Activated gamma-delta T cell treated with anti-CD3 and anti-CD28 coated beads, Interleukin-2, amount 50 U/mL, for 16 hours (primary cell): Measurements from ENCODE around the gene SLC7A5.
A peak's percentile ranks its signal among the peaks of the same experiment; 100 is the strongest.
"Not testable (repeated sequence)": the region's sequence is repeated elsewhere in the genome, so short reads cannot be mapped to it uniquely, and the experiment has no call there.

Source experiments
- DNase-seq: peaks from one replicate; pipeline ENCODE4 v3.0.0-alpha.2; 2020; ENCODE audit warnings: low read depth

Gene SLC7A5

GRCh38 chr16:87822108-87822970 lies 47.0 kb downstream of the SLC7A5 start:
- no peak for DNase-seq

- no peak for DNase-seq
These were observed 47.8 kb downstream of the SLC7A5 start for GRCh38 chr16:87821376-87822107.

- DNase-seq = no peak
These were observed 49.3 kb downstream of the SLC7A5 start for GRCh38 chr16:87819983-87820382.

- DNase-seq = no peak
These were observed 50.0 kb downstream of the SLC7A5 start for GRCh38 chr16:87819282-87819681.

- no peak for DNase-seq
These were observed 50.7 kb downstream of the SLC7A5 start for GRCh38 chr16:87818533-87819161.

- DNase-seq = no peak
These were observed 51.4 kb downstream of the SLC7A5 start for GRCh38 chr16:87817910-87818309.

GRCh38 chr16:87817370-87817769 lies 51.9 kb downstream of the SLC7A5 start:
- DNase-seq = not testable (repeated sequence)

GRCh38 chr16:87816507-87817100 lies 52.7 kb downstream of the SLC7A5 start:
- DNase-seq = no peak

- no peak for DNase-seq
These were observed 53.7 kb downstream of the SLC7A5 start for GRCh38 chr16:87815567-87815966.

GRCh38 chr16:87812200-87812656 lies 57.1 kb downstream of the SLC7A5 start:
- no peak for DNase-seq

- DNase-seq = not testable (repeated sequence)
These were observed 57.9 kb downstream of the SLC7A5 start for GRCh38 chr16:87811454-87811853.

- no peak for DNase-seq
These were observed 60.0 kb downstream of the SLC7A5 start for GRCh38 chr16:87809150-87809902.

- DNase-seq = no peak
These were observed 61.2 kb downstream of the SLC7A5 start for GRCh38 chr16:87808108-87808507.

GRCh38 chr16:87806641-87807546 lies 62.4 kb downstream of the SLC7A5 start:
- peak; percentile 33 for DNase-seq

- DNase-seq = no peak
These were observed 63.1 kb downstream of the SLC7A5 start for GRCh38 chr16:87806261-87806640.

- DNase-seq = no peak
These were observed 65.9 kb downstream of the SLC7A5 start for GRCh38 chr16:87803385-87803784.

GRCh38 chr16:87802670-87803069 lies 66.6 kb downstream of the SLC7A5 start:
- no peak for DNase-seq

GRCh38 chr16:87801679-87802259 lies 67.5 kb downstream of the SLC7A5 start:
- no peak for DNase-seq

- DNase-seq = no peak
These were observed 68.8 kb downstream of the SLC7A5 start for GRCh38 chr16:87800497-87800896.

GRCh38 chr16:87795336-87795735 lies 74.0 kb downstream of the SLC7A5 start:
- DNase-seq = no peak
